IPS-18c (cell line): Measurements from ENCODE around the gene SHCBP1L.

ENCODE experiments used
- H3K4me3 ChIP-seq: 2 replicates; pipeline ENCODE4 v1.7.0; 2013; ENCODE audit warnings: low read depth, mild to moderate bottlenecking, low read length, moderate library complexity; ENCODE audit not compliant: insufficient read depth
- H3K9me3 ChIP-seq: one replicate; pipeline ENCODE4 v1.6.1; 2013; ENCODE audit warnings: mild to moderate bottlenecking, low read length, moderate library complexity; ENCODE audit not compliant: control insufficient read depth, insufficient read depth

Gene SHCBP1L

GRCh38 chr1:182952677-182953444 is at the start of gene SHCBP1L:
SHCBP1L (minus strand) TSS chr1:182953166; CDS start chr1:182953133, 33 bp downstream.
- H3K4me3 ChIP-seq: no peak within 1 kb of the TSS
- H3K9me3 ChIP-seq: no peaks in the 10 kb centered on the region

GRCh38 chr1:183002267-183002666 is 49.3 kb upstream of the SHCBP1L start:
- Histone ChIP-seq H3K4me3 (no peak overlapping the region), H3K9me3 (no peaks in the 10 kb centered on the region)

GRCh38 chr1:183000167-183000962 is 47.4 kb upstream of the SHCBP1L start:
- no peak overlapping the region for H3K4me3 ChIP-seq
- no peaks in the 10 kb centered on the region for H3K9me3 ChIP-seq

- no peak overlapping the region for H3K4me3 ChIP-seq
- no peaks in the 10 kb centered on the region for H3K9me3 ChIP-seq
Measured at GRCh38 chr1:182998482-182998881, 45.5 kb upstream of the SHCBP1L start.

- Histone ChIP-seq H3K4me3 (no peak overlapping the region), H3K9me3 (no peaks in the 10 kb centered on the region)
Measured at GRCh38 chr1:182996816-182997215, 43.9 kb upstream of the SHCBP1L start.

- Histone ChIP-seq H3K4me3 (no peak overlapping the region), H3K9me3 (no peaks in the 10 kb centered on the region)
Measured at GRCh38 chr1:182995894-182996293, 42.9 kb upstream of the SHCBP1L start.

GRCh38 chr1:182993746-182994145 is 40.8 kb upstream of the SHCBP1L start:
- H3K9me3 ChIP-seq: no peaks in the 10 kb centered on the region

GRCh38 chr1:182990413-182991144 is 37.6 kb upstream of the SHCBP1L start:
- H3K4me3 ChIP-seq: no peak overlapping the region

More at GRCh38 chr1:182993746-182994145, 40.8 kb upstream of the SHCBP1L start:
- no peak overlapping the region for H3K4me3 ChIP-seq

GRCh38 chr1:182985876-182986275 is 32.9 kb upstream of the SHCBP1L start:
- Histone ChIP-seq H3K9me3 (no peaks in the 10 kb centered on the region), H3K4me3 (no peak overlapping the region)

More at GRCh38 chr1:182990413-182991144, 37.6 kb upstream of the SHCBP1L start:
- H3K9me3 ChIP-seq: no peaks in the 10 kb centered on the region

- no peak overlapping the region for H3K4me3 ChIP-seq
- no peaks in the 10 kb centered on the region for H3K9me3 ChIP-seq
Measured at GRCh38 chr1:182984621-182985020, 31.7 kb upstream of the SHCBP1L start.

- no peaks in the 10 kb centered on the region for H3K9me3 ChIP-seq
- no peak overlapping the region for H3K4me3 ChIP-seq
Measured at GRCh38 chr1:182984138-182984537, 31.2 kb upstream of the SHCBP1L start.

- H3K4me3 ChIP-seq: no peak overlapping the region
- no peaks in the 10 kb centered on the region for H3K9me3 ChIP-seq
Measured at GRCh38 chr1:182978151-182978853, 25.3 kb upstream of the SHCBP1L start.

GRCh38 chr1:182977480-182977879 is 24.5 kb upstream of the SHCBP1L start:
- no peaks in the 10 kb centered on the region for H3K9me3 ChIP-seq
- no peak overlapping the region for H3K4me3 ChIP-seq

GRCh38 chr1:182974506-182975191 is 21.7 kb upstream of the SHCBP1L start:
- no peak overlapping the region for H3K4me3 ChIP-seq
- no peaks in the 10 kb centered on the region for H3K9me3 ChIP-seq

- H3K4me3 ChIP-seq: no peak overlapping the region
- no peaks in the 10 kb centered on the region for H3K9me3 ChIP-seq
Measured at GRCh38 chr1:182972829-182973228, 19.9 kb upstream of the SHCBP1L start.

- Histone ChIP-seq H3K4me3 (no peak overlapping the region), H3K9me3 (no peaks in the 10 kb centered on the region)
Measured at GRCh38 chr1:182972231-182972630, 19.3 kb upstream of the SHCBP1L start.
